B cell (primary cell): ENCODE results near the gene PCDHB10.
"Not testable (repeated sequence)": the region's sequence is repeated elsewhere in the genome, so short reads cannot be mapped to it uniquely, and the experiment has no call there.

ENCODE experiments used
- CTCF ChIP-seq: fragments of 200-600 bp; IDR thresholded peaks from one replicate; pipeline ENCODE4 v1.8.0; 2022; ENCODE audit warnings: antibody characterized with exemption, mild to moderate bottlenecking
- EZH2 ChIP-seq: IDR thresholded peaks from 2 replicates; pipeline ENCODE4 v1.6.1; 2012; ENCODE audit warnings: borderline replicate concordance, low read depth, mild to moderate bottlenecking, moderate library complexity, low read length; ENCODE audit not compliant: insufficient read depth, poor library complexity, severe bottlenecking

DNA sequence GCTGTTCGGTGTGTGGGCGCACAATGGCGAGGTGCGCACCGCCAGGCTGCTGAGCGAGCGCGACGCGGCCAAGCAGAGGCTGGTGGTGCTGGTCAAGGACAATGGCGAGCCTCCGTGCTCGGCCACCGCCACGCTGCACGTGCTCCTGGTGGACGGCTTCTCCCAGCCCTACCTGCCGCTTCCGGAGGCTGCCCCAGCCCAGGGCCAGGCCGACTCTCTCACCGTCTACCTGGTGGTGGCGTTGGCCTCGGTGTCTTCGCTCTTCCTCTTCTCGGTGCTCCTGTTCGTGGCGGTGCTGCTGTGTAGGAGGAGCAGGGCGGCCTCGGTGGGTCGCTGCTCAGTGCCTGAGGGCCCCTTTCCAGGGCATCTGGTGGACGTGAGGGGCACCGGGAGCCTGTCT, 12.3 kb upstream of the PCDHB10 start:
- TF ChIP-seq CTCF, EZH2: not testable (repeated sequence)
